GM18858 (cell line): ENCODE results near the gene SMG6.
"Not testable (repeated sequence)": the region's sequence is repeated elsewhere in the genome, so short reads cannot be mapped to it uniquely, and the experiment has no call there.

Experiments
- ATAC-seq: cut with Tn5 transposase; IDR thresholded peaks from one replicate; pipeline ENCODE4 v1.9.1; 2021; ENCODE audit not compliant: unreplicated experiment

Gene SMG6

GRCh38 chr17:2151358-2152033 is 152.1 kb downstream of the SMG6 start:
- ATAC-seq, result no peak

- no peak for ATAC-seq
Measured at GRCh38 chr17:2150806-2151205, 152.8 kb downstream of the SMG6 start.

GRCh38 chr17:2149934-2150333 is 153.7 kb downstream of the SMG6 start:
- no peak for ATAC-seq

GRCh38 chr17:2146132-2146871 is 157.3 kb downstream of the SMG6 start:
- no peak for ATAC-seq

- ATAC-seq, result no peak
Measured at GRCh38 chr17:2144701-2145100, 158.9 kb downstream of the SMG6 start.

GRCh38 chr17:2143332-2143731 is 160.3 kb downstream of the SMG6 start:
- no peak for ATAC-seq

- ATAC-seq, result not testable (repeated sequence)
Measured at GRCh38 chr17:2142682-2143081, 160.9 kb downstream of the SMG6 start.

- ATAC-seq, result no peak
Measured at GRCh38 chr17:2140683-2141082, 162.9 kb downstream of the SMG6 start.

- ATAC-seq, result peak; percentile 16
Measured at GRCh38 chr17:2138761-2139160, 164.8 kb downstream of the SMG6 start.

GRCh38 chr17:2138318-2138717 is 165.3 kb downstream of the SMG6 start:
- peak; percentile 43 for ATAC-seq

- ATAC-seq, result no peak
Measured at GRCh38 chr17:2137342-2138098, 166.1 kb downstream of the SMG6 start.

GRCh38 chr17:2136241-2136640 is 167.3 kb downstream of the SMG6 start:
- ATAC-seq, result no peak

GRCh38 chr17:2128011-2128410 is 175.6 kb downstream of the SMG6 start:
- no peak for ATAC-seq

- no peak for ATAC-seq
Measured at GRCh38 chr17:2125013-2125535, 178.5 kb downstream of the SMG6 start.

- no peak for ATAC-seq
Measured at GRCh38 chr17:2124391-2124790, 179.2 kb downstream of the SMG6 start.

GRCh38 chr17:2123375-2124251 is 180.0 kb downstream of the SMG6 start:
- ATAC-seq, result no peak

GRCh38 chr17:2122641-2123302 is 180.8 kb downstream of the SMG6 start:
- ATAC-seq, result no peak

- no peak for ATAC-seq
Measured at GRCh38 chr17:2120586-2121335, 182.8 kb downstream of the SMG6 start.

GRCh38 chr17:2113279-2113622 is 190.3 kb downstream of the SMG6 start:
- ATAC-seq, result no peak

- no peak for ATAC-seq
Measured at GRCh38 chr17:2111691-2112090, 191.9 kb downstream of the SMG6 start.
